GM21576 (cell line): Measurements from ENCODE around the gene GARS1.

Source experiments
- ATAC-seq: cut with Tn5 transposase; IDR thresholded peaks from one replicate; pipeline ENCODE4 v1.9.1; 2021; ENCODE audit warnings: mild to moderate bottlenecking, moderate library complexity; ENCODE audit not compliant: unreplicated experiment

GARS1 gene

DNA sequence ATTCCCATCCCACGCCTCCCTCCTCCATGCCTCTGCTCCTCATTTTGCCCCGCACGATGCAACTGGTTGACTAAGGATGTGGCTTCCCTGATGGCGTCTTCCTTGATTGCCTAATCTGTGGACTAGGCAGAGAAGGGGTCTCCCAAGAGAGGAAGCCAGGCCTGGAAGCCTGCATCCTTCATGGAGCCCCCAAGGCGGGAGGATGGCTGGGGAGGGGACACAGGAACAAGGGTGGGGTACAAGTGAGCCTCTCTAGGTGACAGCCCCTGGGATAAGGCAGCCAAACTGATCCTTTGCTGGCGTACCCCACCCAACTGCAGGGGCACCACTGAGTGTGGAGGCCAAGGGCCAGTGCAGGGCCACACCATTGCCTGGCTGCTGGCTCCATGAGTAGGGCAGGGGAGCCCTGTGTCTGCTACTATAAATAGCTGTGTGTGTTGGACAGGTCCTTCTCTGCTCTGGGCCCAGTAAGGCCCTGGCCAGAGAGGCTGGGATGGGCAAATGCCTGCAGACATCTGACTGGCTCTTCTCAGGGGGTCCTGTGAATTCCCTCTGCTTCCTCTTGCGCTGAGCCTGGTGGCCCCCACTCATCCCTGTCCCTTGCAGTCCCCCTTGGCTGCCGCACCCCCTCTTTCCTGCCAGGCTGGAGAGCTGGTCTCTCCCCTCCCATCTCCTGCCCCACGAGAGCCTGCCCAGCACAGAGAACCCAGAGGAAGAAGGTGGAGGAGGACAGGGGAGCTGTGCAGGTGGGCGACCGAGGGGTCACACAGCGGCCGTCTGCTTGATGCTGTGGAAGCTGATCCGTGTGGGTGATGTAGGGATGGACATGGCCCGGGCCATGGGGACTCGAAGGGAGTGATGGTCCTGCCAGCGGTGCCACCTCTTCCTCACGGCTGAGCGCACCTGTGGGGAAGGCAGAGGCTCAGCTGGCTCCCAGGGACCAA is 58.3 kb downstream of the GARS1 start:
- no peak for ATAC-seq

- ATAC-seq, result no peak
Measured at GRCh38 chr7:30654296-30655090, 59.8 kb downstream of the GARS1 start.

DNA sequence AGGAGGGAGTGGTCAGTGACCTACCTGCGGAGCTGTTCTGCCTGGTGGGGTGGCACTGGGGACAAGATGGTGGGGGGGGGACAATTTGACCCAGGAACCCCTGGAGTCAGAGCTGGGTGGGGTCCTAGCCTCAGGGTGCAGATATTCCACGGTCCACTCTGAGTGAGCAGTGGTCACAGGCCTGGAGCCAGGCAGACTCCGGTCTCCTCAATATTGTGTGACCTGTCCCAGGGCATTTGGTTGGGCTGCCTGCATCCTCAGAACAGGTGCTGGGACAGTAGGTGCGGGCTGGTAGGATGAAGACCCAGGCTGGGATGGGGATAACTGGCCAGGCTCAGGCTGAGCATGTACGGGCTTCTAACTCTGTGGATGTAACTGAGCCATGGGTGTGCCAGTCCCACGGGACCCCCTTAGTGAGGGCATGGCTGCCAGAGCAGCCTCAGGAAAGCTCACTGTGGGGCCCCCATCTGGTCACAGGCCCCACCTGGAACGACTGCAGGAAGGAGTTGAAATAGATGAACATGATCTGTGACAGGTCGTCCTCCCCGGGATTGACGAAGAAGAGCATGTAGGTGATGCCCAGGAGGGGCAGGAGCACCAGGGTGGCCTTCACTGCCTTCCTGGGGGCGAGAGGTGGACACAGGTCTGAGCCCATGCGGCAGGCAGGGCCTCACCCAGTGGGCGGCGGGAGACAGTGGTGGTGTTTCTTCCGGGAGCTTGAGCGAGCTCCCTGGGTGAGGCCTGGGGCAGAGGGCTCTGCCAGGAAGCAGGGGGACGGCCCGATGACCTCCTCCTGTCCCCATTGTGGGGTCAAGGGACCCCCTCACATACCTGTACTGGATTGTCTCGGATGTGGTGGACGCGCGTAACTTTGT is 60.7 kb downstream of the GARS1 start:
- no peak for ATAC-seq

DNA sequence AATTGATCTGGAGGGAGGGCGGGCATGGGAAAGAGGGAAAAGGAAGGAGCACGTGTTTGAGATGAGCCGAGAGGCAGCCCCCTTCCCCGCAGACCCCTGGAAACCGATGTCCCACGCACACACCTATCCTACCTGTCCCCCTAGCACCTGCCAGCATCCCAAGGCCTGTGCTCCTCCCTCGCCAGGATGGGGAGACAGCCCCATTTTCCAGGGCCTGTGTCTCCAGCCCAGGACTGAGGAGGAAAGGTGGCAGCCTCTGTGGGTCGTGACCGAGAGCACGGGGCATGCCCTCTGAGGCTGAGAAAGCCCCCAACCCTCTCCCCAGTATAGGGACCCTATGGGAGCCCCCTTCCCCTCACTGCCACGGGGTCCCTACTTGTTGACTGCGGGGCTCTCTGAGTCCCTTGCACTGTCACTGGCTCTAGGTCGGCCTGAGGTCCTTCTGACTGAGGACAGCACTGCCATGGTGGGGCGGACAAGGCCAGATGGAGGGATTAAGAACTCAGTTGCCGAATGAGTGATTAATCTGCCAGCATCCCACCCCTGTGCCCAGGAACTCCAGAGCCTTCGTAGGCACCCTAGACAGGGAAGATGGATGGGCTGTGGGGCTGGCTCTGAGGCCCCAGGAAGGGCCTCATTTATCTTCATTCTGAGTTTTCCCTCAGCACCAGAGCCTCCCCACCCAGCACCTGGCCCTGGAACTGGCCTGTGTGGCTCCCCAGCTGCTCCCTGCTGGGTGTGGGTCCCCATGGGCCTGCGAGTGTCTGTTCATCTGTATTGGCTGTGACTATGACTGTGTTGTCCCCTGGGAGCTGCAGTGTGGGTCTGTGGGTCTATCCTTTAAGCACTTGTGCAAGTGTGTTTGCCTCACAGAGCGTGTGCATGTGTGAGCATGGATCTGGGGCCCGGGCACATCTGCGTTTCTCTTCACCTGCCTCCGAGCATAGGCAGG is 61.6 kb downstream of the GARS1 start:
- no peak for ATAC-seq

DNA sequence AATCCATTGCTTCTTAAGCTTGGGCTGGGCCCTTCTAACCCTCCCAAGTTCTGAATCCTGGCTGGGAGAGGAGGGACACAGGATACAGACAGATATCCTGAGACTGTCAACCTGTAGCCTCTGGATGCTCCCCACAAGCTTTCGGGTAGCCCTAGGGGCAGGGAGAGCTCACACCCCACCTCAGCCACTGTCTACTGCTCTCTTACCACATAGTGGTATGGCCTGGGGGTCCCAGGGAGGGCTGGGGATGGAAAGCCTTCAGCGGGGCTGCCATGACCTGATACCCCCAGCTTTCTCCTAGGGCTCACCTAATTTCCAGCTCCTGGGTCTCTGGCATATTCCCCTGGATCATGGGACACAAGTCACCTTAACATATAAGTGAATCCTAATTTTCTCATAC is 62.5 kb downstream of the GARS1 start:
- no peak for ATAC-seq

- no peak for ATAC-seq
Measured at GRCh38 chr7:30658479-30659074, 63.9 kb downstream of the GARS1 start.

- no peak for ATAC-seq
Measured at GRCh38 chr7:30659312-30659711, 64.6 kb downstream of the GARS1 start.

DNA sequence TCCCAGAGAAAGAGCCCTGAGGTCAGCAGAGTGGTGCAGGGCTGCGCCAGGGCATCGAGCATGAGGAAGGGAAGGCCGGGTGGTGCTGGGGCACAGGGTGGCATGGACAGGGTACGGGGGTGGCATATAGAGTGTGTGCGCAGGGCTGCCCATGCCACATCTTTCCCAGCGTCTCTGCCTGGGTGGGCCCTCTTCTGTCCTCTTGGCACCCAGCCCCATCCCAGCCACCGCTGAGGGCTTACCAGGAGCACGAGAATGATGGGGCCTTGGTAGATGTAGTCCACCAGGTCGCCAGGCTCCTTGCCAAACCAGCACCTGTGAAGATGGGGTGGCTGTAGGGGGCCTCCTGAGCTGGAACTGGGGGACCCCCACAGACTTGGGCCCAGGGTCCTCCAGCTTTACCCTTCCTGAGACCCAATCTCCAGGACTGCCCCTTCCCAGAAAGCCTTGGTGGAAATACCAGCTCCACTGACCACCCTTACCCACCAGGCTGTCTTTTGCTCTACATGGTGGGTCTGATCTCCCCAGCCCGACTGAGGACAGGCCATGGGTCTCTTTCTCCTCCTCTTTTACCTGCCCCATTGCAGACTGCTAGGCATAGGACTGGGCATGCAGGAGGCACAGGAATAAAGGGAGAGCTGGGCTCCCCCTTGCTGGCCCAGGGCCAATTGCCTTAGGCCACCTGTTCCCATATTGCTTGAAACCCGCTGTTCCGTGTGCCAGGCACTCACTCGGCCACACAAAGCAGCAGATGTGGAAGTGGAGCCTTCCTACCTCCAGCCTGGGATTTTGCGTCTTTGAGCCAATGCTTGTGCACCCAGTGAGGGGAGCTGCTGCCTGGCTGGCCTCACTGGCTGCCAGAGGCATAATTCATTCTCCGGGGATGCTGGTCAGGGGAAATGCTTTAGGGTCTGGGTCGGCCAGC is 65.9 kb downstream of the GARS1 start:
- no peak for ATAC-seq

DNA sequence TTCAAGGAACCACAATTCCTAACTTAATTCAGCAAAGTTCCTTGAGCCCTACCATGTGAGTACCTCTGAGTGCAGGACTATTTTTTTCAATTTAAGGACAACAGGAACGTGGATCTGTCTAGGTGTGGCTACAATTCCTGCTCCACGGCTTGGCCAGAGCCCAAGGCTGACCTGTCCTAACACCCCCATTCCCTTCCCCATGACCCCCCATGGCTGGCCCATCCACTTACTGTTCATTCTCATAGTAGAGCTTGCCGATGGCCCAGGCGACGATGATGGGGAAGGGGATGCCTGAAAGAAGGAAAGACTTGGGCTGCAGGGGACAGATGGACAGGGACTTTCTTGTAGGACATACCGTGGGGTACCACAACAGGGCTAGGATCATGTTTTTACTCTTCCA is 67.2 kb downstream of the GARS1 start:
- no peak for ATAC-seq

DNA sequence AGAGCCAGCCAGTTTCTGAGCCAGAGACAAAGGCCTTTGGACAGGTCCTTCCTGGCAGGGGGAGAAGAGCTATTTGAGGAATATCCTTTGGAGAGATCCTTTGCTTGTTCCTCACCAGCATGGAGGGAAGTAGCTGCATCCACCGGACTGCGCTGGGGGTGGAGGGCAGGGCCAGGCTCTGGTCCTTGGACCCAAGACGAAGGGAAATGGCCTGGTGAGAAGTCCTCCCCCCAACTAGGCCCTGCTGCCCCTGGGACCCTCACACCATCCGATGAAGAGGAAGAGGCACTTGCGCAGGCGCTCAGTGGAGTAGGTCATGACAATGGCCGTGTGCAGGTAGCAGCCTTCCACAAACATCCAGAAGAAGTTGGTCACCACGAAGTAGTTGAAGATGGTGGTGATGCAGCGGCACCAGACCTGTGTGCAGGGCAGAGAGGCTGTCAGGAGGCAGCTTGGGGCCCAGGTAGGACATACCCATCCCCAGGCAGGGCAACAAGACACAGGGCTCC is 67.8 kb downstream of the GARS1 start:
- ATAC-seq, result no peak

GRCh38 chr7:30663414-30663813 is 68.7 kb downstream of the GARS1 start:
- no peak for ATAC-seq

DNA sequence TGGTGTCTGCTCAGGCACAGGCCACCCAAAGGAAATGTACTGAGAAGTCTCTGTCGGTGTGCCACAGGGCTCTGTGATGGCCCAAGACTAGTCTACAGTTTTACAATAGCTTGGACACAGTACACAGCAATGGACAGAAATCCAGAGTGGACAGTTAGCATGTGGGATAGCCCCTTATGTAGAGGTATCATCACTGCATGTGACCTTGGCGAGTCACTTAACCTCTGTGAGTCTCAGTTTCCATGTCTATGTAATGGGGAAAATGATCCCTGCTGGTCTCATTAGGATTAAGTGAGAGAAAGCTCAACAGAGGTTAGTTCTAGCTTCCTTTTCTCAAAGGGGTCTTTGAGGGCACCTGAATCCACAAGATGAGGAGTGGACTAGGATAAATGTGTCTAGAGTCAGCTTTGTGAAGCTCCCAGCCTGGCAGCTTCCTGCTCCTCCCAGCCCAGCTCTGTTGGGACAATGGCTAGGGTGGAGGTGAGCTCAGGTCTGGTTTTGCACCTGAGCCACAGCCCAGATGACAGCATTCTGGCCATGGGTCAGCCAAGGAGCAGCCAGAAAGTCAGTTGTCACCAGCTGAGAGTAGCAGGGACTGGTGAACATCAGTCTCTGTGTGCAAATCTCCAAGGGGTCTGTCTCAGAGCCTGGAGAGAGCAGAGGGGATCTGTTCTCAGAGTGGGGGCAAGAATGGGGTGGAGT is 69.7 kb downstream of the GARS1 start:
- no peak for ATAC-seq

GRCh38 chr7:30665043-30665442 is 70.4 kb downstream of the GARS1 start:
- ATAC-seq, result no peak

DNA sequence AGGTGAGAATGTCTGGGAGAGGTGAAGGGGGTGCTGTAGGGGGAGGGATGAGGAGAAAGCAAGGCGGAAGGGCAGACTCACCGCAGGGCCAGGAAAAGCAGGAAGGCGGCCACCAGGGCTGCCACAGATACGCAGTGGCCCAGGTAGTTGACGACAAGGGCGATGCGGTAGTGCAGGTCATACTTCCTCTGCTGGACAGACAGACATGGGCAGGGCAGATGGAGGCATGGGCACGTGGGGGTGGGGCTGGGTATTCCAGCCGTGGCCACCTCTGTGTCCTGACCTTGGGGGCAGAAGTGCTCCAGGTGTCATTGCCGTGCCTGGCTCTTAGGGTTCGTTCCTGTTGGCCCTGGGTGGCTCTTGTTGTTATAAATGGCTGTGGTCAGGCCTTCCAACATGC is 70.8 kb downstream of the GARS1 start:
- ATAC-seq, result no peak

DNA sequence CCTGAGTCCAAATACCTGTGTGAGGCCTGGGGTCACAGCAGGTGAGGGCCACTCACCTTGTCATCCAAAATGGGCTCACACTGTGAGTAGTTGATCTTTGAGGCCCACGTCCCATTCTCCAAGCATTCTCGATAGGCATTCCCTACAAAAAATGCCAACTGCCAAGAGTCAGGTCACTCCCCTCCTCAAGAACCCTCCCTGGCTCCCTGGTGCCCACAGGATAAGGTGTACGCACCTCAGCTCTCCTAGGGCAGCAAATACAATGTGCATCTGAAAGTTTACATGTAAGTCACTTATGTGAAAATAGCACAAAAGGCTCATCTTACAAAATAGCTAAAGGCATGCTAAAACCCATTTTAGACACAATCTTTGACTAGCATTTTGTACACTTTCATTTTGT is 72.5 kb downstream of the GARS1 start:
- no peak for ATAC-seq

DNA sequence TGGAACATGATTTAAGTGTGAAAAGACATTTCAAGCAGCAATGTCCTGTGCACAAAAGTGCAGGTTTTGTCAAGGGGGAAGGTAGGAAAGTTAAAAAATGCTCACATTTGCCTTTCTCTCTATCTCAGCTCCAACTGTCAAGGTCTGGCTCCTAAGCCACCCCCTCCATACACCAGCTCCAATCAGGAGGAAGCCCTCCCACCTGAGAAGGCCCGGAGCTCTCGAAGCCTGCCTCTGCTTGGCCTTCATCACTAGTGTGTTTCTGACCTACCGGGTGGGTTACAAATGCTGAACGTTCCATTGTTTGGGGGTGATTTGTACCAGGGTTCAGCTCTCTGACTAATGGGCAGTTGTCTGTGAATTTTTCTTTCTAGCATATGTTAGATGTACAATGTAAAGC is 73.4 kb downstream of the GARS1 start:
- ATAC-seq, result no peak

- no peak for ATAC-seq
Measured at GRCh38 chr7:30671793-30672465, 77.3 kb downstream of the GARS1 start.
